Measurements from ENCODE around the gene ADARB2. TPM values are rescaled to one million over a fixed set of nuclear protein-coding genes. Genes with fewer than 3 reads are reported as not detected.

The ADARB2 gene
- total RNA-seq, 6 experiments from 2014 or later, result not detected

- no peak overlapping the region for H3K27ac Mint-ChIP-seq
- H3K36me3 Mint-ChIP-seq (ENCODE audit: low read depth), result peaks cover 5% of the 10 kb centered on the region; the same call in 1 of the 2 replicates
- no peak for DNase-seq
- H3K4me1 Mint-ChIP-seq (ENCODE audit: low read depth), result no peaks in the 10 kb centered on the region
- H3K27me3 Mint-ChIP-seq (ENCODE audit: insufficient read depth), result no peaks in the 10 kb centered on the region
- no peak overlapping the region for H3K4me3 Mint-ChIP-seq
- H3K9me3 Mint-ChIP-seq, result peaks cover 51% of the 10 kb centered on the region
- no peak for TF ChIP-seq CTCF (IDR thresholded peaks at IDR 0.05)
These were observed 174.3 kb downstream of the ADARB2 start for GRCh38 chr10:1563028-1563427.

- no peak overlapping the region for H3K4me3 Mint-ChIP-seq
- H3K9me3 Mint-ChIP-seq, result peaks cover 58% of the 10 kb centered on the region
- H3K27me3 Mint-ChIP-seq (ENCODE audit: insufficient read depth), result no peaks in the 10 kb centered on the region
- peaks cover 5% of the 10 kb centered on the region for H3K36me3 Mint-ChIP-seq (ENCODE audit: low read depth)
- no peak for DNase-seq
- no peak for TF ChIP-seq CTCF (IDR thresholded peaks at IDR 0.05)
- H3K4me1 Mint-ChIP-seq (ENCODE audit: low read depth), result no peaks in the 10 kb centered on the region
- H3K27ac Mint-ChIP-seq, result no peak overlapping the region
These were observed 175.5 kb downstream of the ADARB2 start for GRCh38 chr10:1561731-1562337.

GRCh38 chr10:1560535-1561192 is 176.7 kb downstream of the ADARB2 start:
- Mint-ChIP-seq H3K9me3 (peaks cover 50% of the 10 kb centered on the region), H3K36me3 (ENCODE audit: low read depth) (peaks cover 5% of the 10 kb centered on the region), H3K4me3 (no peak overlapping the region), H3K27me3 (ENCODE audit: insufficient read depth) (no peaks in the 10 kb centered on the region), H3K4me1 (ENCODE audit: low read depth) (no peaks in the 10 kb centered on the region), H3K27ac (no peak overlapping the region)
- DNase-seq, result no peak
- no peak for TF ChIP-seq CTCF (IDR thresholded peaks at IDR 0.05)

- H3K4me3 Mint-ChIP-seq, result no peak overlapping the region
- peaks cover 42% of the 10 kb centered on the region for H3K9me3 Mint-ChIP-seq
- no peak overlapping the region for H3K27ac Mint-ChIP-seq
- no peaks in the 10 kb centered on the region; the same call in 1 of the 2 replicates for H3K27me3 Mint-ChIP-seq (ENCODE audit: insufficient read depth)
- no peaks in the 10 kb centered on the region for H3K4me1 Mint-ChIP-seq (ENCODE audit: low read depth)
- DNase-seq, result no peak
- no peak for TF ChIP-seq CTCF (IDR thresholded peaks at IDR 0.05)
- H3K36me3 Mint-ChIP-seq (ENCODE audit: low read depth), result peaks cover under 1% of the 10 kb centered on the region
These were observed 177.6 kb downstream of the ADARB2 start for GRCh38 chr10:1559761-1560160.

GRCh38 chr10:1559311-1559710 is 178.0 kb downstream of the ADARB2 start:
- no peaks in the 10 kb centered on the region for H3K4me1 Mint-ChIP-seq (ENCODE audit: low read depth)
- no peak for TF ChIP-seq CTCF (IDR thresholded peaks at IDR 0.05)
- H3K27ac Mint-ChIP-seq, result no peak overlapping the region
- DNase-seq, result no peak
- peaks cover 2% of the 10 kb centered on the region for H3K27me3 Mint-ChIP-seq (ENCODE audit: insufficient read depth)
- peaks cover 4% of the 10 kb centered on the region; the same call in 1 of the 2 replicates for H3K36me3 Mint-ChIP-seq (ENCODE audit: low read depth)
- H3K9me3 Mint-ChIP-seq, result peaks cover 45% of the 10 kb centered on the region
- H3K4me3 Mint-ChIP-seq, result no peak overlapping the region

Data from HFFc6 (cell line).